IPS-NIHi11 (cell line): ENCODE results near the gene GABRE.
"Not testable (repeated sequence)": the region's sequence is repeated elsewhere in the genome, so short reads cannot be mapped to it uniquely, and the experiment has no call there.

Source experiments
- DNase-seq: peaks from one replicate; pipeline ENCODE4 v3.0.0; 2012; ENCODE audit warnings: mixed read lengths, low spot score

GABRE gene

DNA sequence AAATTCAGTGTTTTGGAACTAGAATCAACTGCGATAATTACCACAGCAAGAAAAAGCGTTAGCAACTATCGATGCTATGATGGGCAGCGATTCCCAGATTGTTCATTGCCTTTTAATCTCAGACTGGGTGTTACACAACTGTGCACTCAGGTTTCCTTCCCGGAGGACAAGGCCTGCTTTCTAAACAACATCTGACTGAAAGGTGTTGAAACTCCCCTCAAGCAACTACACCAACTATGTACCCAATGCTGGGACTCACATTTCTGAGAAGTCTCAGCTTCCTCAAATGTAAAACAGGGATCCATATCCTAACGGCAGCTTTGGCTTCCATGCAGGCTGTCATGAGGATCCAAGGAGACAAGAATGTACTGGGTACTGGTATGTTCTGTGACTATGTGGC lies 8.2 kb downstream of the GABRE start:
- no peak for DNase-seq

DNA sequence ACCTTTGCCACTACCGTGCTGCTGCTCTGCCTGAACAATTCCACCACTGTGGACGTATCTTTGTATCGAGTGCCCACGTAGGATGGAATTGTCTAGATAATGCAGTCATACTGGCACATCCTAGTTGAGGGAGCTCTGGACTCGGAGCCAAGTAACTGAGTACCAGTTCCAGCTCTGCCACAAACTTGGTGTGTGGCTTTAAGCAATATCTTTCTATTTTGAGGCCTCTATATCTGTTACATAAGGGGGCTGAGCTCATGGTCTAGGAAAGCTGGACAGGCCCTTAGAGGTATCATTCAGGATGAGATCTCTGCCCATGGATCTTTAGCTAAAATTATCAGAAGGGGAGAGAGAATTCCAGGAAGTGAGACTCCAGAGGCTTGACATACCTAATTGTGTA lies 12.4 kb downstream of the GABRE start:
- no peak for DNase-seq

DNA sequence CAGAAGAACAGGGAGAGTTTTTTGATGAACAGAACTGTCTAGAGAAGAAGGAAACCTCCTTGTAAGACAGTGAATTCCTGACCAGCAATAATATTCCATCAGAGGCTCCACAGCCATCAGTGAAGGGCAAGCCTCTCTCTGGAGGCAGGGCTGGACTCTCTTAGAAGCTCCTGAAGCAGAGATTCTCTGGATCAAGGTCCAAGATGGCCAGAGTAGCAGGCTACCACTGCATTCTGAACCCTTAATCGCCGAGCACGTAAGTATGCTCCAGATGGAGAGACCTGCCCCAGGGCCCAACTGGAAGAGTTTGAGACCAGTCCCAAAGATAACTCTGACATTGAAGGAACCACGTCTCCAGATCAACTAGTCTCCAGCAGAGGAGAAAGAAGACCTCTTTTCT lies 16.4 kb downstream of the GABRE start:
- no peak for DNase-seq

DNA sequence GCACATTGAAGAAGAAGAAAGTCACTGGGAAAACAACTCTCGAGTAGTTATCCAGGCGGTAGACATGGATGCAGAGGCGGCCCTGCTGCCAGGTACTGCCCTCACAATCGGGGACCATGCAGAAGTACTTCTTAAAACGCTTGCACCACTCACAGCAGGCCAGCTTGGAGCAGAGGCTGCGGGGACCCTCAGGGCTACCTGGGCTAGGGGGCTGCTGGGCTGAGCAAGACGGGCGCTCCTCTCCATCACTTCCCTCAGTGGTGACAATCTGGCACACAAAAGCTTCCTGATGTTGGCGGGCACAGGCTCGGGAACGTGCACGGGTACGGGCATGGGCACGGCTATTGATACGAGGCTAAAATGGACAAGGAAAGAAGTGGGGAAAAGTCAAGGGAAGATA lies 19.7 kb downstream of the GABRE start:
- DNase-seq, result no peak

DNA sequence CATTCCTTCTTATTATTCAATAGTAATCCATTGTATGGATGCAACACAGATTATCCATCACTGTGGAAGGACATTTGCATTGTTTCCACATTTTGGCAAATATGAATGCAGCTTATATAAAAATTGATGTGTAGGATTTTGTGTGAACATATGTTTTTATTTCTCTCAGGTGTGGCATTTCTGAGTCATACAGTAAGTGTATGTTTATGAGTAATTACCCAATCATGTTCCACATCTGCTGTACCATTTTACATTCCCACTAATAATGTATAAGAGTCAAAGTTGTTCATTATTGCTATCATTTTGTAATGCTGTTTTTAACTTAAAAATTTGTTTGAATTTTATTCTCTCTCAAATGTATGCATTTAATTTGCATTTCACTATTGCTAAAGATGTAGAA lies 36.3 kb downstream of the GABRE start:
- no peak for DNase-seq

DNA sequence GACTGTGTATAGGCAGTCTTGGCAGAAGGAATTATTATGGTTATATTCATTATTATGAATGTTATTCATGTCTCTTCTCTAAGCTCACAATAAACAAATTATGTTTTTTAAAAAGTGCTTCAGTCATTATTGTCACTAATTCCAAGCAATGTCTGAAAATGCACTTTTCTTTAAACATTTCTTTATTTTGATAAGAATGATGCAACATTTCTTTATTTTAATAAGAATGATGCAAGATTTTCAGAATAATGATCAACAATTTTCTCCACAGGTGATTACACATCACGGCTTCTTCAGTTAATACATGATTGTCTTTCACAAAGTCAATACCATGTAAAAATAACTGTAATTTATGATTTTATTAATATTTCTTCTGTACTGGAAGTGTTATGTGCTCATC lies 39.1 kb downstream of the GABRE start:
- no peak for DNase-seq

DNA sequence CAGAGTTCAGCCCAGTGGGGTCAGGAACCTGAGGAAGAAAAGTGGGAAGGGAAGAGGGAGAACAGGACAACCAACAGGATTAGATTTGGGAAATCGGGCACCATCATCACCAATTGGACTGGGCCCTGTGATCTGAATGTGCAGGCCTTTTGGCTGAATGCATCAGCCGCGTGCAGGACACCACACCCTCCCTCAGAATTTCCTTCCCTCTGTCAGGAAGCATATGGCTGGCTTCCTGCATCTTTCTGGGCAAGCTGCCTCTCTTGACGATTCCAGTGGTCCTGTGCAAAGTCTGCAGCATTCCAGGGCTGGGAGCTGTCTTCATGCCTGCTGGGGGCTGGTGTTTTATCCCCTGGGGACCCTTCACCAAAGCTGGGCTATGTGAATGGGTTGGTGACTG lies 45.4 kb downstream of the GABRE start:
- no peak for DNase-seq

DNA sequence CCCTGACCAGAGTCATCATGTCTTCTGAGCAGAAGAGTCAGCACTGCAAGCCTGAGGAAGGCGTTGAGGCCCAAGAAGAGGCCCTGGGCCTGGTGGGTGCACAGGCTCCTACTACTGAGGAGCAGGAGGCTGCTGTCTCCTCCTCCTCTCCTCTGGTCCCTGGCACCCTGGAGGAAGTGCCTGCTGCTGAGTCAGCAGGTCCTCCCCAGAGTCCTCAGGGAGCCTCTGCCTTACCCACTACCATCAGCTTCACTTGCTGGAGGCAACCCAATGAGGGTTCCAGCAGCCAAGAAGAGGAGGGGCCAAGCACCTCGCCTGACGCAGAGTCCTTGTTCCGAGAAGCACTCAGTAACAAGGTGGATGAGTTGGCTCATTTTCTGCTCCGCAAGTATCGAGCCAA lies 50.8 kb downstream of the GABRE start:
- no peak for DNase-seq

DNA sequence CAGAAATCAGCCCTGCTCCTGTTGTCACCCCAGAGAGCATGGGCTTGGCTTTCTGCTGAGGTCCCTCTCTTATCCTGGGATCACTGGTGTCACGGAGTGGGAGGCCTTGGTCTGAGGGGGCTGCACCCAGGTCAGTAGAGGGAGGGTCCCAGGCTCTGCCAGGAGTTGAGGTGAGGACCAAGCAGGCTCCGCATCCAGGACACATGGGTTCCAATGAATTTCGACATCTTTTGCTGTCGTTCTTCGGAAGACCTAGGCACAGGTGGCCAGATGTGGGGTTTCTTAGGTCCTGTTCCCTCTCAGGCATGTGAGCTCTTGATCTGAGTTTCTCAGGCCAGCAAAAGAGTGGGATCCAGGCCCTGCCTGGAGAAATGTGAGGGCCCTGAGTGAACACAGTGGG lies 51.8 kb downstream of the GABRE start:
- DNase-seq, result no peak

DNA sequence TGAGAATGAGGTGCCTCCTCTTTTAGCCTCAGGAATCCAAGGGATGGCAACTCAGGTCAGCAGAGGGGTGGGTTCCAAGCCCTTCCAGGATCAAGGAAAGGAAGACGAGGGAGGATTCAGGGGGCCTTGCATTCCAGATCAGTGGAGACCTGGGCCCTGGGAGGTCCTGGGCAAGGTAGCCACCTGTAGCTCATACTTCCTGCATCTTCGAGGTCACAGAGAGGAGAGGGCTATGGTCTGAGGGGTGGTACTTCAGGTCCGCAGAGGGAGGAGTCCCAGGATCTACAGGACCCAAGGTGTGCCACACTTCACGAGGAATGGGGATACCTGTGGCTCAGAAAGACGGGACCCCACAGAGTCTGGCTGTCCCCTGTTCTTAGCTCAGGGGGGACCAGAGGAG lies 52.6 kb downstream of the GABRE start:
- no peak for DNase-seq

DNA sequence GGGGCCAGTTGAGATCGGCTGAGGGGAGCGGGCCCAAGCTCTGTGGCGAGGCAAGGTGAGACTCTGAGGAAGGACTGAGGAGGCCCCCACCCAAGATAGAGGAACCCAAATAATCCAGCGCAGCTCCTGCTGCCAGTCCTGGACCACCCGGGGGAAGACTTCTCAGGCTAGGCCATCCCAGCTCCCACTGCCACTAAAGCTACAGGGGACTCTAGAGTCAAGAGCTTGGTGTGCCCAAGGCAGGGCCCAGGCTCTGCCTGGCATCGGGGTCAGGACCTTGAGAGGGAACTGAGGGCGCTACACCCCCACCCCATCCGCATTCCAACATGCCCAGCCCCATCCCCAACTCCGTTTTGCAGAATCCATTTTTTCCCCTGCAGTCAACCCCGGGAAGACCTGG lies 53.2 kb downstream of the GABRE start:
- no peak for DNase-seq

DNA sequence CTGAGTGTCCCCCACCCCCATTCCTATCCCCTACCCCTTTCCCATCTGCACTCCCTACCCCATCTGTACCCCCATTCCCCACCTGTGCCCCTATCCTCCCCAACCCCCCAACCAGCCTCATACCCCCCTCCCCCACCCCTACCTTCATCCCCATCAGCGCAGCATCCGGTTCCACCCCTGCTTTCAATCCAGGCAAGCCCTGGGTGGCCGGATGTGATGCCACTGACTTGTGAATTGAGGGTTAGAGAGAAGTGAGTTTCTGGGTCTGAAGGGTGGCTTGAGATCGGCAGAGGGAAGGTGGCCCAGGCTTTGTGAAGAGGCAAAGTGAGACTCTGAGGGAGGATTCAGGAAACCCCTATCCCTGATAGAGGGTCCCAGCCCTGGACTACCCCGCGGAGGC lies 53.9 kb downstream of the GABRE start:
- DNase-seq, result no peak

DNA sequence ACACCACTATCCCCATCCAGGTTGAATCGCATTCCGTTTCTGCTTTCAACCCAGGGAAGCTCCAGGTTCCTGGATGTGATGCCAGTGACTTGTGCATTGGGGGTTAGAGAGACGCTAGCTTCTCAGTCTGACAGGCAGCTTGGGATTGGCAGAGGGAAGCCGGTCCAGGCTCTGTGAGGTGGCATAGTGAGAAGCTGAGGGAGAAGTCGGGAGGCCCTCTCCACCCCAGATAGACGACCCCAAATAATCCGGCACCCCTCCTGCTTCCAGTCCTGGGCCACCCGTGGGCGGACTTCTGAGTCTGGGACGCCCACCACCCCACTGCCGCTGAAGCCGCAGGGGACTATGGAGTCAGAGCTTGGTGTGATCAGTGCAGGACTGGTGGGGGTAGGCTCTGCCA lies 54.4 kb downstream of the GABRE start:
- no peak for DNase-seq

DNA sequence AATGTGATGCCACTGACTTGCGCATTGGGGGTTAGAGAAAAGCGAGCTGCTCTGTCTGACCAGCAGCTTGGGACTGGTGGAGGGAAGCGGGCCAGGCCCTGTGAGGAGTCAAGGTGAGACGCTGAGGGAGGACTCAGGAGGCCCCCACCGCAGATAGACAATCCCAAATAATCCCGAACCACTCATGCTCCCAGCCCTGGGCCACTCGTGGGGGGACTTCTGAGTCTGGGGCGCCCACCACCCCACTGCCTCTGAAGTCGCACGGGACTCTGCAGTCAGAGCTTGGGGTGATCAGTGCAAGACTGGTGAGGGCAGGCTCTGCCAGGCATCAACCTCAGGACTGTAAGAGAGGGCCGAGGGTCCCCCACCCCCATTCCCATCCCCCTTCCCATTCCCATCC lies 54.9 kb downstream of the GABRE start:
- DNase-seq, result no peak

DNA sequence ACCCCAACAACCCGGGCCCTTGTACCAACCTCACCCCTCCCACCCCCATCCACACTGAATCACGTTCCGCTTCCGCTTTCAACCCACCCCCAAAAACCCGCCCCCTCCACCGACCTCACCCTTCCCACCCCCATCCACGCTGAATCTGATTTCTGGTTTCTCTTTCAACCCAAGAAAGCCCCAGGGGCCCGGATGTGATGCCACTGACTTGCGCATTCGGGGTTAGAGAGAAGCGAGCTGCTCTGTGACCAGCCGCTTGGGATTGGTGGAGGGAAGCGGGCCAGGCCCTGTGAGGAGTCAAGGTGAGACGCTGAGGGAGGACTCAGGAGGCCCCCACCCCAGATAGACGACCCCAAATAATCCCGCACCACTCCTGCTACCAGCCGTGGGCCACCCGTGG lies 55.7 kb downstream of the GABRE start:
- not testable (repeated sequence) for DNase-seq

DNA sequence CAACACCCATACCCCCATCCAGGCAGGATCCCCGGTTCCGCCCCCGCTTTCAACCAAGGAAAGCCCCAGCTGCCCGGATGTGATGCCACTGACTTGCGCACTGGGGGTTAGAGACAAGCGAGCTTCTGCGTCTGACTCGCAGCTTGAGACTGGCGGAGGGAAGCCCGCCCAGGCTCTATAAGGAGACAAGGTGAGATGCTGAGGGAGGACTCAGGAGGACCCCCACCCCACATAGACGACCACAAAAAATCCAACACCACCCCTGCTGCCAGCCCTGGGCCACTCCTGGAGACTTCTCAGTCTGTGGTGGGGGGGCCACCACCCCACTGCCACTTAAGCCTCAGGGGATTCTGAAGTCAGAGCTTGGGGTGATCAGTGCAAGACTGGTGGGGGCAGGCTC lies 61.7 kb downstream of the GABRE start, which contains the start of gene MAGEA4:
MAGEA4 (plus strand) TSS at position 110 of the 400 bp plus-strand sequence. CDS start 10,776 bp downstream, outside the sequence.
- DNase-seq, result no peak

DNA sequence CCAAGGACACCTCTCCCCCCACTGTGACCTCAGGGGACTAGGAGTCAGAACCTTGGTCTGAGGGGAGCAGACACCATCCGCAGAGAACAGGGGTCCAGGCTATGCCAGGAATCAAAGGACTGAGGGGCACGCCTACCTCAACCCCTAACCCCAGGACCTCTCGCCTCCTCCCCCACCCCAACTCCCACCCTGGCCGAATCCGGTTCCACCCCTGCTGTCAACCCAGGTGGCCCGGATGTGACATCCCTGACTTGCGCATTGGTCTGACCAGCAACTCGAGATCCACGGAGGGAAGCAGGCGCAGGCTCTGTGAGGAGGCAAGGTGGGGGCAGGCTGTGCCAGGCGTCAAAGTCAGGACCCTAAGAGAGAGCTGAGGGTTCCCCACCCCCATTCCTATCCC lies 62.3 kb downstream of the GABRE start:
- no peak for DNase-seq

DNA sequence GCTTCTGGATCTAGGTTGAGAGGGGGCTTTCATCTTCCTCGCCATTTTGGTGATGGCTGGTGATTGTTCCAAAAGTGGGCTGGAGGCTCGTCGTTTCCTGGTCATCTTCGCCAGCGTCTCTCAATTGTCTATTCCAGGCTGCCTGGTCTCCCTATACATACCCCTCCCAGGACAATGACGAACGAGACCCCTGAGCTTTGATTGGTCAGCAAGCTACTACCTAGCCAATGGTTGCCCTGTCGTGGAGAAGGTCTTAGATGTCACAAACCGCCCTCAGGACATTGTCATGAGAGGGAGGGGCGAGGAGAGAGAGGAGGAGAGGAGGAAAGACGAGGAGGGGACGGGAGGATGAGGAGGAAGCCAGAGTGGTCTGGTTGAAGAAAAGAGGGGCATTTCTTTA lies 69.5 kb downstream of the GABRE start:
- DNase-seq, result no peak
